Bronchial epithelial cell (primary cell): ENCODE results near the gene PUM2. TPM values are rescaled to one million over a fixed set of nuclear protein-coding genes. Genes with fewer than 3 reads are reported as not detected.

ENCODE experiments used
- DNase-seq: peaks from one replicate; pipeline ENCODE4 v3.0.0-alpha.2; 2010; ENCODE audit warnings: low read depth
- FAIRE-seq: peaks from 2 replicates; lab custom pipeline; 2011; peaks lifted over from hg19 to GRCh38; lab: Jason Lieb, UNC
- H3K27me3 ChIP-seq: 2 replicates; pipeline ENCODE4 v1.5.1; 2011; ENCODE audit warnings: low read length; ENCODE audit not compliant: control insufficient read depth, insufficient read depth
- H3K36me3 ChIP-seq: 2 replicates; pipeline ENCODE4 v1.5.1; 2011; ENCODE audit warnings: low read length; ENCODE audit not compliant: control insufficient read depth, insufficient read depth
- H3K4me3 ChIP-seq: 2 replicates; pipeline ENCODE4 v1.5.1; 2011; ENCODE audit warnings: mild to moderate bottlenecking, low read depth, low read length, control low read depth
- total RNA-seq: library from RNA; depleted of rRNA; stranded (reverse); fragments of >200 nt; gene quantifications from 2 replicates; pipeline ENCODE4 v1.2.1, GENCODE V29; 2014
- TF ChIP-seq, protein P1 (sequence below): IDR thresholded peaks from 2 replicates; pipeline ENCODE4 v1.5.1; 2011; ENCODE audit warnings: mild to moderate bottlenecking, moderate library complexity, low read length, control low read depth, inconsistent platforms; ENCODE audit not compliant: insufficient read depth, severe bottlenecking

The PUM2 gene
- total RNA-seq, 1 donor from 2014 or later: 43.7 TPM

DNA sequence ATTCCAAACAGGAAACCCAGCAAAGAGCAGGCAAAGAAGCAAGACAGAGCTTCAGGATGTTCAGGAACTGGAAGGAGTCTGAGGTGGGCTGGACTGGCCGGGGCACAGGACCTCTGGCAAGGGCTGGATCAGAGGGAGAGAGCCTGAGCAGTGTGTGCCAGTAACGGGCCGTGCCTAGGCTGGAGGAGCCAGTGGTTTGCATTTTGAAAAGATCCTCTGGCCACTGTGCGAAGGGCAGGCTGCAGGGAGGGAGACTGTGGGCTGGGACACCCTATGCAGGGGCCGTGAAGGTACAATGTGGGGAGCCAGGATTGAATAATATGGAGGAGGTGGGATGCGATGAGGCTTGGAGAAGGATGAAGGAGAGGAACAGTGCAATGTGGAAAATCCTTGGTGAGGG is 119.5 kb downstream of the PUM2 start:
- DNase-seq: no peak
- Histone ChIP-seq H3K36me3 (no peaks in the 10 kb centered on the region), H3K27me3 (no peaks in the 10 kb centered on the region), H3K4me3 (no peak overlapping the region)
- TF ChIP-seq, protein P1, sequence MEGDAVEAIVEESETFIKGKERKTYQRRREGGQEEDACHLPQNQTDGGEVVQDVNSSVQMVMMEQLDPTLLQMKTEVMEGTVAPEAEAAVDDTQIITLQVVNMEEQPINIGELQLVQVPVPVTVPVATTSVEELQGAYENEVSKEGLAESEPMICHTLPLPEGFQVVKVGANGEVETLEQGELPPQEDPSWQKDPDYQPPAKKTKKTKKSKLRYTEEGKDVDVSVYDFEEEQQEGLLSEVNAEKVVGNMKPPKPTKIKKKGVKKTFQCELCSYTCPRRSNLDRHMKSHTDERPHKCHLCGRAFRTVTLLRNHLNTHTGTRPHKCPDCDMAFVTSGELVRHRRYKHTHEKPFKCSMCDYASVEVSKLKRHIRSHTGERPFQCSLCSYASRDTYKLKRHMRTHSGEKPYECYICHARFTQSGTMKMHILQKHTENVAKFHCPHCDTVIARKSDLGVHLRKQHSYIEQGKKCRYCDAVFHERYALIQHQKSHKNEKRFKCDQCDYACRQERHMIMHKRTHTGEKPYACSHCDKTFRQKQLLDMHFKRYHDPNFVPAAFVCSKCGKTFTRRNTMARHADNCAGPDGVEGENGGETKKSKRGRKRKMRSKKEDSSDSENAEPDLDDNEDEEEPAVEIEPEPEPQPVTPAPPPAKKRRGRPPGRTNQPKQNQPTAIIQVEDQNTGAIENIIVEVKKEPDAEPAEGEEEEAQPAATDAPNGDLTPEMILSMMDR: no peak
- no peak for FAIRE-seq

DNA sequence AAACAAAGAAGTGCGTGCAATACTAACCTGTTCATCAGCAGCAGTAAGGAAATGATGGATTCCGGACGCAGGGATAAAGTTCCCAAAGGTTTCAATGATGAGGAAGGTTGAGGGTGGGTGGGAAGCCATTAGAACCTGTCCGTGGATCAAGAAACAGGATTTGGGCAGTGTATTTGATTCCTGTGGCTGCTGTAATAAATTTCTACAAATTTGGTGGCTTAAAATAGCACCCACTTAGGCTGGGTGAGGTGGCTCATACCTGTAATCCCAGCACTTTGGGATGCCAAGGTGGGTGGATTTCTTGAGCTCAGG is 120.6 kb downstream of the PUM2 start:
- TF ChIP-seq, protein P1: no peak
- no peaks in the 10 kb centered on the region for H3K27me3 ChIP-seq
- H3K4me3 ChIP-seq: no peak overlapping the region
- DNase-seq (no peak), FAIRE-seq (no peak)
- no peaks in the 10 kb centered on the region for H3K36me3 ChIP-seq

DNA sequence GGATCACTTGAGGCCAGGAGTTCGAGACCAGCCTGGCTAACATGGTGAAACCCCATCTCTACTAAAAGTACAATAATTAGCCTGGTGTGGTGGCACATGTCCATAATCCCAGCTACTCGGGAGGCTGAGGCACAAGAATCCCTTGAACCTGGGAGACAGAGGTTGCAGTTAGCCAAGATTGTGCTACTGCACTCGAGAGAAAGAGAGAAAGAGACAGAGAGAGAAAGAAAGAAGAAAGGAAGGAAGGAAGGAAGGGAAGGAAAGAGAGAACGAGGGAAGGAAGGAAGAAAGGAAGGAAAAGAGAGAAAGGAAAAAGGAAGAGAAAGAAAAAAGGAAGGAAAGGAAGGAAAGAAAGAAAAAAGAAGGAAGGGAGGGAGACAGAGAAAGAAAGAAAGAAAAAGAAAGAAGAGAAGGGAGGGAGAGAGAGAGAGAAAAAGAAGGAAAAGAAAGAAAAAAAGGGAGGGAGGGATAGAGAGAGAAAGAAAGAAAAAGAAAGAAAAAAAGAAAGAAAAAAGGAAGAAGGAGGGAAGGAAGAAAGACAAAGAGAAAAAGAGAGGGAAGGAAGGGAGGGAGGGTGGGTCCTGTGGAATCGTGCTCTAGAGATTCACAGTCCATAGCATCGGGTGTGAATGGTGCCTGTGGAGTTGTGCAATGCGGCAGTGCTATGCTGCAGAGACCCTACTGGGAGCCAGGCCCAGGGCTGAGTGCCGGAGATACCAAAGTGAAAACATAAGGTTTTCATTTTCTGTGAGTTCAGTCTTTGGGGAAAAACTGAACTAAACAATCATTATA is 121.1 kb downstream of the PUM2 start:
- DNase-seq: no peak
- FAIRE-seq: no peak
- Histone ChIP-seq H3K27me3 (no peaks in the 10 kb centered on the region), H3K4me3 (no peak overlapping the region), H3K36me3 (no peaks in the 10 kb centered on the region)
- TF ChIP-seq, protein P1: no peak

DNA sequence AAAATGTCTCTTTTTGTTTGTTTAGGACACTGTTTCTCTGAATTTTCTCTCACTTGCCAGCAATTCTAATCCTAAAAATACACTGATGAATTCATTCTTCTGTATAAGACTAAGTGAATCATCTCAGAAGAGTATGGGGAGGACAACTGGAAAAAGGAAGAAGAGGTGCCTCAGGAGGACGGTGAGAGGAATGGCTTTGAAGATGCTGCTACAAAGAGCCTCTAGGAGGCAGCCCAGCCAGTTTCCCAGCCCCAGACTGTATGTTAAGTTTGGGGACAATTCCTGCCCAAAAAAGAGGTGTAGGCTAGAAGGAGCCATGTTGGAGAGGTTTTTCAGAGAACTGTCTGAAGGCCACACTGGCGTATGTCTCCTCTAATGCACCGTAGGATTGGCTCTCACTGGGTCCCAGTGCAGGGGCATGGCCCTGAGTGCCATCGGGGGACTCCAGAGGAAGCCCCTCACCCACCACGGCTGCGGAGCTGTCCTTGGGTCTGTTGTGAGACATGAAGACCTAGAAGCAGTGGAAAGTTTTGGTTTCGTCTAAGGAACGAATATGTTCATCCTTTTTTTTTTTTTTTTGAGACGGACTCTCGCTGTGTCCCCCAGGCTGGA is 122.6 kb downstream of the PUM2 start:
- Histone ChIP-seq H3K4me3 (no peak overlapping the region), H3K36me3 (peaks cover 3% of the 10 kb centered on the region), H3K27me3 (no peaks in the 10 kb centered on the region)
- TF ChIP-seq, protein P1: no peak
- FAIRE-seq: no peak
- no peak for DNase-seq

DNA sequence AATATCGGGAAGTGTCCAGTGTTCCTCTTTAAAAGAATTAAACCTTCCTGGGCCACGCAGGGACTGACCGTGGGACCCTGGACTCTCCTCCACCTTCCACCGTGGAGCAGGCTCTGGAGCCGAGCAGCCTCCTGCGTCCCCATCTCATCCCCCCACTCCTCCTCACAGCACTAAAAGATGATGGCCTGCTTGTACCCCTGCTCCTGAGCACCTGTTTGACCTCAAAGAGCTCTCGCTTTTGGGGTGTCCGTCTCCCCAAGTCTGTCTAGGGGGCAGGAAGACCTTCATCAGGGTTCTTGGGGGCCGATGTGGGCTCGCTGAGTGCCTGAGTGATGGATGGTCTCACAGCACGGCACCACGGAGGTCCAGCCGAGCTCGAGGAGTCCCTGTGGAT is 124.5 kb downstream of the PUM2 start:
- Histone ChIP-seq H3K27me3 (no peaks in the 10 kb centered on the region), H3K36me3 (peaks cover 8% of the 10 kb centered on the region), H3K4me3 (no peak overlapping the region)
- no peak for DNase-seq
- TF ChIP-seq, protein P1: no peak
- FAIRE-seq: no peak
